PC-3 (cell line): ENCODE data around the gene PTPRD. TPM values are rescaled to one million over a fixed set of nuclear protein-coding genes. Genes with fewer than 3 reads are reported as not detected.

ENCODE experiments used
- ATAC-seq: fragments of 200-7000 bp; cut with Tn5 transposase; 2 replicates; pipeline ENCODE4 v1.9.1; 2020; ENCODE audit warnings: mild to moderate bottlenecking, moderate library complexity
- BruUV-seq: library from RNA; stranded (reverse); fragments of 400-500 nt; replicated peaks from 2 replicates; lab custom pipeline; 2021; lab: Mats Ljungman, UMichigan
- CTCF ChIA-PET: fragments of 300-600 bp; sonication (Branson Sonifier 250); formaldehyde crosslinking; loops from one replicate; lab custom pipeline; 2022; ENCODE audit warnings: antibody characterized with exemption; lab: Charles Lee
- POLR2A ChIA-PET: fragments of 300-600 bp; sonication (Branson Sonifier 250); formaldehyde crosslinking; loops from one replicate; lab custom pipeline; 2022; ENCODE audit warnings: antibody characterized with exemption; ENCODE audit not compliant: unreplicated experiment; lab: Charles Lee
- DNase-seq: peaks from one replicate; pipeline ENCODE4 v3.0.0-alpha.2; 2015
- H2AFZ ChIP-seq: fragments of 300-600 bp; sonication (generic); 2 replicates; pipeline ENCODE4 v1.6.0; 2016; ENCODE audit warnings: antibody characterized with exemption, low read length
- H3F3A ChIP-seq: fragments of 300-600 bp; sonication (generic); one replicate; pipeline ENCODE4 v1.6.0; 2017; ENCODE audit warnings: antibody characterized with exemption, low read length, control low read depth, mild to moderate bottlenecking; ENCODE audit not compliant: unreplicated experiment
- H3K27ac ChIP-seq: fragments of 300-600 bp; sonication (generic); 2 replicates; pipeline ENCODE4 v1.5.1; 2016; ENCODE audit warnings: mild to moderate bottlenecking, low read length
- H3K27me3 ChIP-seq: fragments of 300-600 bp; sonication (generic); 2 replicates; pipeline ENCODE4 v1.6.1; 2016; ENCODE audit warnings: low read length, mixed read lengths
- H3K36me3 ChIP-seq: fragments of 300-600 bp; sonication (generic); 2 replicates; pipeline ENCODE4 v1.6.1; 2016; ENCODE audit warnings: low read depth, mixed run types, low read length, mixed read lengths
- H3K4me1 ChIP-seq: fragments of 300-600 bp; sonication (generic); 2 replicates; pipeline ENCODE4 v1.5.1; 2016; ENCODE audit warnings: low read length; ENCODE audit not compliant: insufficient read depth
- H3K4me2 ChIP-seq: fragments of 300-600 bp; sonication (generic); 2 replicates; pipeline ENCODE4 v1.6.0; 2016; ENCODE audit warnings: low read length
- H3K4me3 ChIP-seq: fragments of 300-600 bp; sonication (generic); 2 replicates; pipeline ENCODE4 v1.5.1; 2016; ENCODE audit warnings: mild to moderate bottlenecking, low read length, mixed read lengths
- H3K79me2 ChIP-seq: fragments of 300-600 bp; sonication (generic); 2 replicates; pipeline ENCODE4 v1.6.1; 2017; ENCODE audit warnings: low read length, mixed read lengths
- H3K9ac ChIP-seq: fragments of 300-600 bp; sonication (generic); 2 replicates; pipeline ENCODE4 v1.6.0; 2016; ENCODE audit warnings: mild to moderate bottlenecking, low read length
- H3K9me2 ChIP-seq: fragments of 300-600 bp; sonication (generic); replicated peaks from 2 replicates; pipeline ENCODE4 v1.6.1; 2016; ENCODE audit warnings: mixed run types, low read length, mixed read lengths
- H3K9me3 ChIP-seq: fragments of 300-600 bp; sonication (generic); 2 replicates; pipeline ENCODE4 v1.6.1; 2016; ENCODE audit warnings: low read length, mixed read lengths
- H4K20me1 ChIP-seq: fragments of 300-600 bp; sonication (generic); 2 replicates; pipeline ENCODE4 v1.6.1; 2016; ENCODE audit warnings: low read length, mixed read lengths
- EZH2 ChIP-seq: fragments of 300-600 bp; sonication (generic); IDR thresholded peaks from one replicate; pipeline ENCODE4 v1.6.1; 2017; ENCODE audit warnings: antibody characterized with exemption, mild to moderate bottlenecking, low read length; ENCODE audit not compliant: unreplicated experiment
- EZH2phosphoT487 ChIP-seq: fragments of 300-600 bp; sonication (generic); IDR thresholded peaks from 2 replicates; pipeline ENCODE4 v1.6.1; 2018; ENCODE audit warnings: mild to moderate bottlenecking, antibody characterized with exemption, low read length, borderline replicate concordance
- intact Hi-C: fragments of 100-400 bp; cut with micrococcal nuclease; formaldehyde crosslinking; loops from 2 replicates; pipeline ENCODE4 v1.9.0; 2023
- total RNA-seq: library from RNA; depleted of rRNA; stranded (reverse); fragments of >200 nt; gene quantifications from 2 replicates; pipeline ENCODE4 v1.2.3, GENCODE V29; 2014
- TF ChIP-seq, protein P1 (sequence below): fragments of 300-600 bp; sonication (generic); conservative IDR thresholded peaks from 2 replicates; pipeline ENCODE4 v1.5.1; 2017; ENCODE audit warnings: antibody characterized with exemption, low read depth, mild to moderate bottlenecking, low read length

PTPRD gene
- total RNA-seq, 1 experiment from 2014 or later = not detected

DNA sequence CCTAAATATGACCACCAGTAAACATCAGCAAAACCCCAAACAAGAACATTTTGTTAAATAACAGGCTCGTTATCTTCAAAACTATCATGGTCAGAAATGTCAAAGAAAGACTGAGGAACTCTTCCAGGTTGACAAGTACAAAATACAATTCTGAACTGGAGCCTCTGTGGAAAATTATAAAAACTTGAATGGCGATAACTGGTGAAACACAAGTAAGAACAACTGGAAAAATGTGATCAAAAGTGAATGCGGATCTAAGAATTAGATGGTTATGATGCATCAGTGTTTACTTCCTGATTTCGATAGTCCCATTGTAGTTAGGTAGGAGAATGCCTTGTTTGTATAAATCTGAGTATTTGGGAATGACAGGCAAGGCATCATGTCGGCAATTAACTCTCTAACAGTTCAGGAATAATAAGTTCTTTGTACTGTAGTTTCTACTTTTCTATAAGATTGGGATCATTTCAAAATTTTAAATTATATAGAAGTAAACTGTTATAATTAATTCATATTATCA is 2073.1 kb downstream of the PTPRD start:
- H3K9me3 ChIP-seq = 0 out of 2 replicates have a peak, but pooled peaks cover 4% of the 10 kb centered on the region
- no peak overlapping the region for H2AFZ ChIP-seq
- POLR2A ChIA-PET = no interaction called here
- H3K4me1 ChIP-seq = no peaks in the 10 kb centered on the region
- CTCF ChIA-PET = no interaction called here
- no peak overlapping the region for H3K4me2 ChIP-seq
- H3F3A ChIP-seq = no peaks in the 10 kb centered on the region
- no peaks in the 10 kb centered on the region for H3K79me2 ChIP-seq
- H3K9ac ChIP-seq = no peak overlapping the region
- H3K27ac ChIP-seq = no peak overlapping the region
- no peaks in the 10 kb centered on the region for H3K36me3 ChIP-seq
- H4K20me1 ChIP-seq = no peaks in the 10 kb centered on the region
- DNase-seq (no peak), ATAC-seq (no peak)
- no peaks in the 10 kb centered on the region for H3K9me2 ChIP-seq
- intact Hi-C loops = no loop called here
- no TSS peak for BruUV-seq
- TF ChIP-seq EZH2phosphoT487 (no peak), EZH2 (no peak)
- TF ChIP-seq, protein P1, sequence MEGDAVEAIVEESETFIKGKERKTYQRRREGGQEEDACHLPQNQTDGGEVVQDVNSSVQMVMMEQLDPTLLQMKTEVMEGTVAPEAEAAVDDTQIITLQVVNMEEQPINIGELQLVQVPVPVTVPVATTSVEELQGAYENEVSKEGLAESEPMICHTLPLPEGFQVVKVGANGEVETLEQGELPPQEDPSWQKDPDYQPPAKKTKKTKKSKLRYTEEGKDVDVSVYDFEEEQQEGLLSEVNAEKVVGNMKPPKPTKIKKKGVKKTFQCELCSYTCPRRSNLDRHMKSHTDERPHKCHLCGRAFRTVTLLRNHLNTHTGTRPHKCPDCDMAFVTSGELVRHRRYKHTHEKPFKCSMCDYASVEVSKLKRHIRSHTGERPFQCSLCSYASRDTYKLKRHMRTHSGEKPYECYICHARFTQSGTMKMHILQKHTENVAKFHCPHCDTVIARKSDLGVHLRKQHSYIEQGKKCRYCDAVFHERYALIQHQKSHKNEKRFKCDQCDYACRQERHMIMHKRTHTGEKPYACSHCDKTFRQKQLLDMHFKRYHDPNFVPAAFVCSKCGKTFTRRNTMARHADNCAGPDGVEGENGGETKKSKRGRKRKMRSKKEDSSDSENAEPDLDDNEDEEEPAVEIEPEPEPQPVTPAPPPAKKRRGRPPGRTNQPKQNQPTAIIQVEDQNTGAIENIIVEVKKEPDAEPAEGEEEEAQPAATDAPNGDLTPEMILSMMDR = no peak
- H3K27me3 ChIP-seq = no peaks in the 10 kb centered on the region
- H3K4me3 ChIP-seq = no peak overlapping the region

DNA sequence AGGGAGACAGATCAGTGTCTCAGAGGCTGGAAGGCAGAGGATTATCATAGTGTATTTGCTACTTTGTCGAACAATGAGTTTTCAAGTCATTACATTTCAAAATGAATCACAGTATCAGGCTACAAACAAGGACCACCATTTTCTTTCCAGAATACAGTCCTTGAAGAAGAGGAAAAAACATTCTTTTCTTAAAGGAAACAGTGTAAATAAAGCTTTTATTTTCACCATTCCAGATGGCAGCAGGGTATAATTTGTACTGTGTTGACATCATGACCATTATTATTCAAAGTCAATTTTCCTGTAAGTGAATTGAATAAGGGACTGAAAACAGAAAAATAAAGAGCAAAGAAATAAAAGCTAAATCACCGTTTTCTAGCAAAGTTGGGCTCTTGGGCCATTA is 2076.0 kb downstream of the PTPRD start:
- DNase-seq (no peak), ATAC-seq (no peak)
- Histone ChIP-seq H3K4me3 (no peak overlapping the region), H3K4me1 (no peaks in the 10 kb centered on the region), H2AFZ (no peak overlapping the region), H4K20me1 (no peaks in the 10 kb centered on the region), H3K9me3 (0 out of 2 replicates have a peak, but pooled peaks cover 4% of the 10 kb centered on the region), H3K27me3 (no peaks in the 10 kb centered on the region), H3K79me2 (no peaks in the 10 kb centered on the region), H3K9ac (no peak overlapping the region), H3K9me2 (no peaks in the 10 kb centered on the region), H3F3A (no peaks in the 10 kb centered on the region), H3K36me3 (no peaks in the 10 kb centered on the region), H3K4me2 (no peak overlapping the region), H3K27ac (no peak overlapping the region)
- intact Hi-C loops = no loop called here
- BruUV-seq = no TSS peak
- TF ChIP-seq, protein P1 = no peak
- TF ChIP-seq EZH2 = no peak
- ChIA-PET CTCF (no interaction called here), POLR2A (no interaction called here)

DNA sequence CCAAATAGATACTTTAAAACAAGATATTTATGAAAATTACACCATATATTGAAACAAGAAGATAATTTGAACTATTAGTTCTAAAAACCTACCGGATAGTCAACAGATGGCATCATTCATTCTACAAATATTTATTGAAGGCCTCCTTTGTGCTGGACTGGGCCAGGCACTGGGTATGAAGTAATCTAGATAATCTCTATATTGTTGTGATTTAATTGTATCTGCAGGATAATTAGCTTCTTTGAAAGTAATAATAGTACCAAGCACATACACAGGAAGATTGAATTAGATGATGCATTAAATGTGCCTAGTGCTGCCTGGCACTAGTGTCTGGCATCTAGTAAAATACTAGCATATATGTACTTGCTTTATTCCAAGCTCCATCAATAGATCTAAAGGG is 2078.0 kb downstream of the PTPRD start:
- ChIA-PET POLR2A (no interaction called here), CTCF (no interaction called here)
- Histone ChIP-seq H3F3A (no peaks in the 10 kb centered on the region), H3K79me2 (no peaks in the 10 kb centered on the region), H3K27me3 (no peaks in the 10 kb centered on the region), H3K4me3 (no peak overlapping the region), H3K27ac (no peak overlapping the region), H3K9me2 (no peaks in the 10 kb centered on the region), H3K9me3 (0 out of 2 replicates have a peak, but pooled peaks cover 4% of the 10 kb centered on the region), H3K4me2 (no peak overlapping the region), H2AFZ (no peak overlapping the region), H4K20me1 (no peaks in the 10 kb centered on the region), H3K9ac (no peak overlapping the region), H3K4me1 (no peaks in the 10 kb centered on the region), H3K36me3 (no peaks in the 10 kb centered on the region)
- DNase-seq = no peak
- intact Hi-C loops = no loop called here
- BruUV-seq = no TSS peak
- ATAC-seq = no peak
- TF ChIP-seq, protein P1 = no peak
- TF ChIP-seq EZH2phosphoT487 (no peak), EZH2 (no peak)
